ENCODE results near the gene EDEM3. TPM values are rescaled to one million over a fixed set of nuclear protein-coding genes. Genes with fewer than 3 reads are reported as not detected.

The EDEM3 gene
- total RNA-seq, 2 donors from 2014 or later: 21.5 to 33.6 TPM

GRCh38 chr1:184759112-184759511 is 4.5 kb upstream of the EDEM3 start:
- peaks cover 7 to 11% of the 10 kb centered on the region in 2 donors for H3K27me3 Mint-ChIP-seq
- H3K9me3 Mint-ChIP-seq: no peaks in the 10 kb centered on the region
- H3K27ac Mint-ChIP-seq: no peak overlapping the region
- H3K36me3 Mint-ChIP-seq: no peaks in the 10 kb centered on the region
- no peak overlapping the region for H3K4me3 Mint-ChIP-seq
- peaks cover 13 to 15% of the 10 kb centered on the region in 2 donors for H3K4me1 Mint-ChIP-seq (ENCODE audit: low read depth in 2 of 2)
- no peak for ATAC-seq
- DNase-seq (ENCODE audit: low spot score): no peak

GRCh38 chr1:184757891-184758290 is 3.2 kb upstream of the EDEM3 start:
- Mint-ChIP-seq H3K9me3 (no peaks in the 10 kb centered on the region), H3K4me3 (no peak overlapping the region), H3K4me1 (ENCODE audit: low read depth in 2 of 2) (peaks cover 23 to 27% of the 10 kb centered on the region in 2 donors), H3K36me3 (peaks cover 7% of the 10 kb centered on the region), H3K27ac (no peak overlapping the region), H3K27me3 (peaks cover 7 to 8% of the 10 kb centered on the region in 2 donors)
- DNase-seq (ENCODE audit: low spot score) (no peak), ATAC-seq (no peak)

GRCh38 chr1:184757406-184757805 is 2.7 kb upstream of the EDEM3 start:
- Mint-ChIP-seq H3K27ac (no peak overlapping the region), H3K4me3 (peak overlapping the region; percentile 7), H3K9me3 (no peaks in the 10 kb centered on the region), H3K4me1 (ENCODE audit: low read depth in 2 of 2) (peaks cover 23 to 28% of the 10 kb centered on the region in 2 donors), H3K27me3 (peaks cover 7 to 8% of the 10 kb centered on the region in 2 donors), H3K36me3 (peaks cover 7% of the 10 kb centered on the region)
- DNase-seq (ENCODE audit: low spot score) (no peak), ATAC-seq (no peak)

- H3K36me3 Mint-ChIP-seq: peaks cover 7% of the 10 kb centered on the region
- H3K4me1 Mint-ChIP-seq (ENCODE audit: low read depth in 2 of 2): peaks cover 23 to 28% of the 10 kb centered on the region in 2 donors
- no peak for ATAC-seq
- H3K4me3 Mint-ChIP-seq: peak overlapping the region; percentile 88
- H3K9me3 Mint-ChIP-seq: no peaks in the 10 kb centered on the region
- H3K27ac Mint-ChIP-seq: peak overlapping the region; percentile 80 to 86
- DNase-seq (ENCODE audit: low spot score): no peak
- peaks cover 0 to 6% of the 10 kb centered on the region in 2 donors for H3K27me3 Mint-ChIP-seq
Measured at GRCh38 chr1:184755226-184756065, 788 bp upstream of the EDEM3 start.

- H3K4me3 Mint-ChIP-seq: peak overlapping the region; percentile 88
Measured at GRCh38 chr1:184753608-184754475, 816 bp downstream of the EDEM3 start.

GRCh38 chr1:184753117-184753516 is 1.5 kb downstream of the EDEM3 start:
- ATAC-seq: no peak
- H3K36me3 Mint-ChIP-seq: peaks cover 7% of the 10 kb centered on the region
- peak overlapping the region; percentile 88 for H3K4me3 Mint-ChIP-seq
- H3K9me3 Mint-ChIP-seq: no peaks in the 10 kb centered on the region
- H3K27me3 Mint-ChIP-seq: peaks cover 0 to 6% of the 10 kb centered on the region in 2 donors
- peaks cover 23 to 28% of the 10 kb centered on the region in 2 donors for H3K4me1 Mint-ChIP-seq (ENCODE audit: low read depth in 2 of 2)
- no peak for DNase-seq (ENCODE audit: low spot score)
- peak overlapping the region; percentile 80 to 86 for H3K27ac Mint-ChIP-seq

More at GRCh38 chr1:184753608-184754475, 816 bp downstream of the EDEM3 start:
- ATAC-seq (peak; percentile 2 to 19), DNase-seq (ENCODE audit: low spot score) (peak; percentile 68)
- Mint-ChIP-seq H3K9me3 (no peaks in the 10 kb centered on the region), H3K27ac (peak overlapping the region; percentile 80 to 86), H3K4me1 (ENCODE audit: low read depth in 2 of 2) (peaks cover 23 to 28% of the 10 kb centered on the region in 2 donors), H3K36me3 (peaks cover 7% of the 10 kb centered on the region), H3K27me3 (peaks cover 0 to 6% of the 10 kb centered on the region in 2 donors)

GRCh38 chr1:184752656-184753055 is 2.0 kb downstream of the EDEM3 start:
- H3K9me3 Mint-ChIP-seq: no peaks in the 10 kb centered on the region
- H3K36me3 Mint-ChIP-seq: peaks cover 7% of the 10 kb centered on the region
- H3K27me3 Mint-ChIP-seq: peaks cover 0 to 5% of the 10 kb centered on the region in 2 donors
- peak overlapping the region; percentile 80 to 86 for H3K27ac Mint-ChIP-seq
- H3K4me1 Mint-ChIP-seq (ENCODE audit: low read depth in 2 of 2): peaks cover 23 to 28% of the 10 kb centered on the region in 2 donors
- ATAC-seq: no peak
- peak overlapping the region; percentile 88 for H3K4me3 Mint-ChIP-seq
- DNase-seq (ENCODE audit: low spot score): no peak

GRCh38 chr1:184748740-184749139 is 5.9 kb downstream of the EDEM3 start:
- Mint-ChIP-seq H3K4me1 (ENCODE audit: low read depth in 2 of 2) (peaks cover 19 to 29% of the 10 kb centered on the region in 2 donors), H3K27me3 (no peaks in the 10 kb centered on the region), H3K9me3 (no peaks in the 10 kb centered on the region), H3K36me3 (peaks cover 5% of the 10 kb centered on the region), H3K4me3 (no peak overlapping the region), H3K27ac (no peak overlapping the region)
- DNase-seq (ENCODE audit: low spot score): no peak
- ATAC-seq: no peak

- DNase-seq (ENCODE audit: low spot score) (no peak), ATAC-seq (no peak)
- H3K27me3 Mint-ChIP-seq: no peaks in the 10 kb centered on the region
- peaks cover 18 to 29% of the 10 kb centered on the region in 2 donors for H3K4me1 Mint-ChIP-seq (ENCODE audit: low read depth in 2 of 2)
- H3K36me3 Mint-ChIP-seq: no peaks in the 10 kb centered on the region
- H3K27ac Mint-ChIP-seq: no peak overlapping the region
- no peak overlapping the region for H3K4me3 Mint-ChIP-seq
- H3K9me3 Mint-ChIP-seq: no peaks in the 10 kb centered on the region
Measured at GRCh38 chr1:184747089-184747955, 7.3 kb downstream of the EDEM3 start.

- Mint-ChIP-seq H3K4me1 (ENCODE audit: low read depth in 2 of 2) (peaks cover 18 to 29% of the 10 kb centered on the region in 2 donors), H3K4me3 (no peak overlapping the region), H3K27me3 (no peaks in the 10 kb centered on the region), H3K27ac (peak overlapping the region in 1 of 2 donors; percentile 14), H3K36me3 (no peaks in the 10 kb centered on the region), H3K9me3 (no peaks in the 10 kb centered on the region)
- DNase-seq (ENCODE audit: low spot score): no peak
- ATAC-seq: peak in 1 of 2 donors; percentile 44
Measured at GRCh38 chr1:184745929-184746638, 8.6 kb downstream of the EDEM3 start.

- DNase-seq (ENCODE audit: low spot score): no peak
- H3K4me1 Mint-ChIP-seq (ENCODE audit: low read depth in 2 of 2): peaks cover 18 to 34% of the 10 kb centered on the region in 2 donors
- H3K27me3 Mint-ChIP-seq: no peaks in the 10 kb centered on the region
- no peaks in the 10 kb centered on the region for H3K9me3 Mint-ChIP-seq
- ATAC-seq: no peak
- peak overlapping the region in 1 of 2 donors; percentile 14 for H3K27ac Mint-ChIP-seq
- no peaks in the 10 kb centered on the region for H3K36me3 Mint-ChIP-seq
- peak overlapping the region; percentile 27 for H3K4me3 Mint-ChIP-seq
Measured at GRCh38 chr1:184745110-184745509, 9.5 kb downstream of the EDEM3 start.

GRCh38 chr1:184743062-184743756 is 11.4 kb downstream of the EDEM3 start:
- Mint-ChIP-seq H3K27ac (peak overlapping the region; percentile 66), H3K9me3 (no peaks in the 10 kb centered on the region), H3K4me1 (ENCODE audit: low read depth in 2 of 2) (peaks cover 18 to 34% of the 10 kb centered on the region in 2 donors), H3K36me3 (no peaks in the 10 kb centered on the region), H3K27me3 (no peaks in the 10 kb centered on the region), H3K4me3 (peak overlapping the region; percentile 13)
- ATAC-seq (peak; percentile 82 to 96), DNase-seq (ENCODE audit: low spot score) (no peak)
